GM19023 (cell line): Measurements from ENCODE around the gene SLC25A25.

ENCODE experiments used
- ATAC-seq: cut with Tn5 transposase; IDR thresholded peaks from one replicate; pipeline ENCODE4 v1.9.1; 2021; ENCODE audit warnings: mild to moderate bottlenecking, moderate library complexity; ENCODE audit not compliant: unreplicated experiment

SLC25A25 gene

GRCh38 chr9:128096616-128097536 lies 28.8 kb downstream of the SLC25A25 start:
- no peak for ATAC-seq

GRCh38 chr9:128097543-128098296 lies 29.7 kb downstream of the SLC25A25 start:
- ATAC-seq: no peak

- no peak for ATAC-seq
Measured at GRCh38 chr9:128098297-128099230, 30.5 kb downstream of the SLC25A25 start.

DNA sequence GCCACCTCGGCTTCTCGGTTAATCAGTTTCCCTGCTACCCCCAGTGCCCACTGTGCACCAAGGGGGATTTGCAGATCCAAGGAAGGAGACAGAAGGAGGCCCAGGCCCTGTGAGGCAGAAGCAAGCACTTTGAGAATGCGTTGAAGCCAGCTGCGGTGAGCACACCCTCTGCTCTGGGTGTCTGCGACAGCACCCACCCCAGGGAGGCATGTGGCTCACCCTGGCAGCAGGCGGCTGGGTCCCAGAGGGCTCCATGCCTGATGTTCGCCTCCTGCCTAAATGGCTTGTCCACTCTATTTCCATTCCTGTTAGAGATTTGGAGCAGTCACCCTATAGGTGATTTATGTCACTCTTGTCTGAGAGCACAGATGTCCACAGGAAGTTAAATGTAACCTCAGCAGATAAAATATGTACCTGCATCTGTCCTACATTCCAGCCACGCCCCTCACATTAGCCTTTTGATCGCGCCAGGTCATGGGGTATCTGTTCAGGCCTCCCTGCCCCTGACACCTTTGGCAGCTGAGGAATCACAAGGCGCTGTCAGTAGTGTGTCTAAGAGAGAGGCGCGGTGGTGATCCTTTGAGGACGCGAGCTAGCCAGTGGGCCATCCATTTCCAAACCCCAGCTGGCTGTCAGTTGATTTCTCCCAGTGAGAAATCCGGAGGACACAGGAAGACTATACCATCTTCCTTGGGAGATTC lies 31.3 kb downstream of the SLC25A25 start:
- no peak for ATAC-seq

DNA sequence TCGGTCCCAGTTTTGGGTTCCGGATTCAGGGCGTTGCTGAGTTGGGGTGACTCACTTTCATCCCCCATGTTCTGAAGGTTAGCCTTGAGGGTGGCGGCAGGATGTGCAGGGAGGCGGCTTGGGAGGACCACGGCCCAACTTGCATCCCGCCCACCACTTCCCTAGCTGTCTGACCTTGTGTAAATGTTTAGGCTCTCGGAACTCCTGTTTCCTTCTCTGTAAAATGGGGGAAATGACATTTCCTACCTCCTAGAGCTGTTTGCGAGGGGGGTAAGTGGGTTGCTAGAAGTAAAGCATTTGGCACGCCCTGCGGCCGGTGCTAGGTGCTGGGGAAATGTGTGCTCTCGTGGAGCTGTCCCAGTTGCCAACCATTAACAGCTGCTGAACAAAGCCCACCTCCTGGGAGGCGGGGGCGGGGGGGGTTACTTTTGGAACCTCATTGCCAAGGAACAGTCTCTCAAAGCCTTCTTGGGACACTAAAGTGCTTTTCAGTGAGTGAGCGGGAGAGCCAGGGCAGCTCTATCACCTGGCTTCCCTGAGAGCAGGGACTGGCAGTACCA lies 32.0 kb downstream of the SLC25A25 start:
- no peak for ATAC-seq

- no peak for ATAC-seq
Measured at GRCh38 chr9:128100581-128100980, 32.5 kb downstream of the SLC25A25 start.

- no peak for ATAC-seq
Measured at GRCh38 chr9:128101231-128101661, 33.2 kb downstream of the SLC25A25 start.

DNA sequence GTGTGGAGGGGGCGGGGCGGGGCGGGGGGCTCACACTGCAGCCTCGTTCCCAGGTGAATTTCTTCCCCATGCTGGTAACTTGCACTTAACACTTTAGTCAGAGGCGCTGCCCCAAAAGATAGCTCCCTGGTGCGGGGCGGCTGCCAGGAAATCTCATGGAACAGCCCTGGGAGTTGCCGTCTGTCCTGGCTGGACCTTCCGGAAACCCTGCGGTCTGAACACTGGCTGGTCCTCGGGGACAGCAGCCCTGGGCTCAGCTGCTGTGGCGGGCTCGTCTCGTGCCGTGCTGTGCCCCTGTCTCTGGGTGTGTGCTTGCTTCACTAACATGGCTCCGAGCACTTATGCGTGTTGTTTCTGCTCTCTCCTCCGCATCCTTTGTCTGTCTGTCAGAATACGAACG lies 33.7 kb downstream of the SLC25A25 start:
- no peak for ATAC-seq

- no peak for ATAC-seq
Measured at GRCh38 chr9:128102196-128102595, 34.2 kb downstream of the SLC25A25 start.

- no peak for ATAC-seq
Measured at GRCh38 chr9:128102861-128103588, 35.0 kb downstream of the SLC25A25 start.

GRCh38 chr9:128103589-128103962 lies 35.5 kb downstream of the SLC25A25 start:
- no peak for ATAC-seq

GRCh38 chr9:128104171-128104618 lies 36.2 kb downstream of the SLC25A25 start:
- no peak for ATAC-seq

- ATAC-seq: no peak
Measured at GRCh38 chr9:128105538-128106175, 37.6 kb downstream of the SLC25A25 start.

GRCh38 chr9:128106181-128106939 lies 38.3 kb downstream of the SLC25A25 start:
- ATAC-seq: no peak

DNA sequence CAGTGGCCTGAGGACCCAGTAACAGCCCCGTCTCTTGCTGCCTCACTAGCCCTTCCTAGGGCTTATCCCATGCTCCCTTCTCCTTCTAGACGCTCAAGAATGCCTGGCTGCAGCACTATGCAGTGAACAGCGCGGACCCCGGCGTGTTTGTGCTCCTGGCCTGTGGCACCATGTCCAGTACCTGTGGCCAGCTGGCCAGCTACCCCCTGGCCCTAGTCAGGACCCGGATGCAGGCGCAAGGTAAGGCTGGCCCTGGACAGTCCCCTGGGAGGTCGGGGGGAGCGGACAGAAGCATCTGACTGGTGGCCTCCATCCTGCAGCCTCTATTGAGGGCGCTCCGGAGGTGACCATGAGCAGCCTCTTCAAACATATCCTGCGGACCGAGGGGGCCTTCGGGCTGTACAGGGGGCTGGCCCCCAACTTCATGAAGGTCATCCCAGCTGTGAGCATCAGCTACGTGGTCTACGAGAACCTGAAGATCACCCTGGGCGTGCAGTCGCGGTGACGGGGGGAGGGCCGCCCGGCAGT lies 39.0 kb downstream of the SLC25A25 start:
- no peak for ATAC-seq

DNA sequence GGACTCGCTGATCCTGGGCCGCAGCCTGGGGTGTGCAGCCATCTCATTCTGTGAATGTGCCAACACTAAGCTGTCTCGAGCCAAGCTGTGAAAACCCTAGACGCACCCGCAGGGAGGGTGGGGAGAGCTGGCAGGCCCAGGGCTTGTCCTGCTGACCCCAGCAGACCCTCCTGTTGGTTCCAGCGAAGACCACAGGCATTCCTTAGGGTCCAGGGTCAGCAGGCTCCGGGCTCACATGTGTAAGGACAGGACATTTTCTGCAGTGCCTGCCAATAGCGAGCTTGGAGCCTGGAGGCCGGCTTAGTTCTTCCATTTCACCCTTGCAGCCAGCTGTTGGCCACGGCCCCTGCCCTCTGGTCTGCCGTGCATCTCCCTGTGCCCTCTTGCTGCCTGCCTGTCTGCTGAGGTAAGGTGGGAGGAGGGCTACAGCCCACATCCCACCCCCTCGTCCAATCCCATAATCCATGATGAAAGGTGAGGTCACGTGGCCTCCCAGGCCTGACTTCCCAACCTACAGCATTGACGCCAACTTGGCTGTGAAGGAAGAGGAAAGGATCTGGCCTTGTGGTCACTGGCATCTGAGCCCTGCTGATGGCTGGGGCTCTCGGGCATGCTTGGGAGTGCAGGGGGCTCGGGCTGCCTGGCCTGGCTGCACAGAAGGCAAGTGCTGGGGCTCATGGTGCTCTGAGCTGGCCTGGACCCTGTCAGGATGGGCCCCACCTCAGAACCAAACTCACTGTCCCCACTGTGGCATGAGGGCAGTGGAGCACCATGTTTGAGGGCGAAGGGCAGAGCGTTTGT lies 39.6 kb downstream of the SLC25A25 start:
- no peak for ATAC-seq
